ENCODE data around the gene AHSP. TPM values are rescaled to one million over a fixed set of nuclear protein-coding genes. Genes with fewer than 3 reads are reported as not detected.
A peak's percentile ranks its signal among the peaks of the same experiment; 100 is the strongest.
"Not testable (repeated sequence)": the region's sequence is repeated elsewhere in the genome, so short reads cannot be mapped to it uniquely, and the experiment has no call there.

AHSP gene
- total RNA-seq, 4 donors from 2014 or later, result not detected

DNA sequence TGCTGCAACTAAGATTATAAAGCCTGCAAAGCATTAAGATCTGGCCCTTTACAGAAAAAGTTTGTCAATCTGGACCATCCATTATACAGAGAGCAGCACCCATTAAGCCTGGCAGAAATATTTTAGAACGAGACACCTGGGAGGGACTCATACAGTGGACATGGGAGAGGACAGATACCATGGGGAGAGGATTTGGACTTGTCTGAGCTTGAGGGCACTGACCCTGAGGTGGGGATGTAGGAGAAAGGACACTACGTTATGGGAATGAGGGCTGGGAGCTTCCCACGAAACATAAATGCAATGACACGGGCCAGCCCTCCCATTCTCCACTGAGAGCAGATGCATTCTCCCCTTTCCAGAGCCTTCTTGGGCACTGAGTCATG is 25.7 kb upstream of the AHSP start:
- TF ChIP-seq EP300 (IDR thresholded peaks at IDR 0.05), result no peak
- TF ChIP-seq POLR2A (IDR thresholded peaks at IDR 0.05), result no peak
- TF ChIP-seq, protein P1, sequence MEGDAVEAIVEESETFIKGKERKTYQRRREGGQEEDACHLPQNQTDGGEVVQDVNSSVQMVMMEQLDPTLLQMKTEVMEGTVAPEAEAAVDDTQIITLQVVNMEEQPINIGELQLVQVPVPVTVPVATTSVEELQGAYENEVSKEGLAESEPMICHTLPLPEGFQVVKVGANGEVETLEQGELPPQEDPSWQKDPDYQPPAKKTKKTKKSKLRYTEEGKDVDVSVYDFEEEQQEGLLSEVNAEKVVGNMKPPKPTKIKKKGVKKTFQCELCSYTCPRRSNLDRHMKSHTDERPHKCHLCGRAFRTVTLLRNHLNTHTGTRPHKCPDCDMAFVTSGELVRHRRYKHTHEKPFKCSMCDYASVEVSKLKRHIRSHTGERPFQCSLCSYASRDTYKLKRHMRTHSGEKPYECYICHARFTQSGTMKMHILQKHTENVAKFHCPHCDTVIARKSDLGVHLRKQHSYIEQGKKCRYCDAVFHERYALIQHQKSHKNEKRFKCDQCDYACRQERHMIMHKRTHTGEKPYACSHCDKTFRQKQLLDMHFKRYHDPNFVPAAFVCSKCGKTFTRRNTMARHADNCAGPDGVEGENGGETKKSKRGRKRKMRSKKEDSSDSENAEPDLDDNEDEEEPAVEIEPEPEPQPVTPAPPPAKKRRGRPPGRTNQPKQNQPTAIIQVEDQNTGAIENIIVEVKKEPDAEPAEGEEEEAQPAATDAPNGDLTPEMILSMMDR (IDR thresholded peaks at IDR 0.05), result no peak
- H3K27ac ChIP-seq, result no peak overlapping the region
- no peak for DNase-seq (ENCODE audit: low spot score in 2 of 2)
- no peaks in the 10 kb centered on the region for H3K9me3 ChIP-seq
- H3K4me1 ChIP-seq, result peaks cover 0 to 45% (median 6%) of the 10 kb centered on the region in 4 donors
- whole genome bisulfite sequencing, 2 donors, result 56 to 76% methylated on average over 4 of the region's 4 CpGs
- H3K27me3 ChIP-seq, result no peaks in the 10 kb centered on the region
- H3K4me3 ChIP-seq, result no peak overlapping the region
- peaks cover 0 to 57% (median 0%) of the 10 kb centered on the region in 3 donors for H3K36me3 ChIP-seq

DNA sequence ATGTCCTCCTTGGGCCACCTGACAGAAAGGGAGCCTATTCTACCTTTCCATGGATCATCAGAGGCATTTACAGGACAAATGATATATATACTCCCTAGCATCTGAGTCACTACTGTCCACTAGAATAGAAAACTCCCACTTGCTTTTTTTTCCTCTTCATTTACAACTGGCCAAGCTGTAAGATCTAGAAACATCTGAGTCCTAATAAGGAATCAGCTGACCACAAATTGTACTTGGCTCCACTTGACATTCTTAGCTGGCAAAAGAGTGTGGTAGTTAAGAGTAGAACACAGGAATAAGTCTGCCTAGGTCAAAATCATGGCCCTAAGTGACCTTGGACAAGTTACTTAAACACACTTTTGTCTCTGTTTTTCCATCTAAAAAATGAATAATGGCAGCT is 24.7 kb upstream of the AHSP start:
- TF ChIP-seq, protein P1 (IDR thresholded peaks at IDR 0.05), result no peak
- no peak for TF ChIP-seq POLR2A (IDR thresholded peaks at IDR 0.05)
- TF ChIP-seq EP300 (IDR thresholded peaks at IDR 0.05), result no peak
- Histone ChIP-seq H3K36me3 (peaks cover 0 to 47% (median 0%) of the 10 kb centered on the region in 3 donors), H3K27ac (no peak overlapping the region), H3K27me3 (no peaks in the 10 kb centered on the region), H3K4me3 (no peak overlapping the region), H3K9me3 (no peaks in the 10 kb centered on the region), H3K4me1 (peaks cover 0 to 53% (median 14%) of the 10 kb centered on the region in 4 donors)
- DNase-seq (ENCODE audit: low spot score in 2 of 2), result no peak

DNA sequence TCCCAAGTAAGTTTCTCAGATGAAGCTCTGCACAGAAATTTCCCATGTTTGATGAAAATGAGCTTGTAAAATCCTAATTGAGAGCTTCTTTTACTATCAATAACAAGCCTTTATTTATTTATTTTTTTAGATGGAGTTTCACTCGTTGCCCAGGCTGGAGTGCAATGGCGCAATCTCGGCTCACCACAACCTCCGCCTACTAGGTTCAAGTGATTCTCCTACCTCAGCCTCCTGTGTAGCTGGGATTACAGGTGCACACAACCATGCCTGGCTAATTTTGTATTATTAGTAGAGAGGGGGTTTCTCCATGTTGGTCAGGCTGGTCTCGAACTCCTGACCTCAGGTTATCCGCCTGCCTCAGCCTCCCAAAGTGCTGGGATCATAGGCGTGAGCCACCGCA is 24.1 kb upstream of the AHSP start:
- H3K4me1 ChIP-seq, result peaks cover 0 to 53% (median 14%) of the 10 kb centered on the region in 4 donors
- not testable (repeated sequence) for H3K9me3 ChIP-seq; DNase-seq (ENCODE audit: low spot score in 2 of 2); H3K27ac ChIP-seq; H3K27me3 ChIP-seq; H3K4me3 ChIP-seq
- 86 to 92% methylated on average over 8 of the region's 8 CpGs for WGBS, 2 donors
- H3K36me3 ChIP-seq, result peaks cover 0 to 41% (median 0%) of the 10 kb centered on the region in 3 donors

DNA sequence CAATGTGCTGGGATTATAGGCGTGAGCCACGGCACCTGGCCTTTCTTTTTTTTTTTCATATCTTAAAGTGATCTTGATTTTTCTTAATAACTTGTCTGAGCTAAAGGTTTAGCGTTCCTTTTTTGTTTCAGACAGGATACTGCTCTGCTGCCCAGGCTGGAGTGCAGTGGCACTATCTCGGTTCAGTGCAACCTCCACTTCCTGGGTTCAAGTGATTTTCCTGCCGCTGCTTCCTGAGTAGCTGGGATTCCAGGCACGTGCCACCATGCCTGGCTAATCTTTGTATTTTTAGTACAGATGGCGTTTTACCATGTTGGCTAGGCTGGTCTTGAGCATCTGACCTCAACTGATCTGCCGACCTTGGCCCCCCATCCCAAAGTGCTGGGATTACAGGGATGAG is 23.5 kb upstream of the AHSP start:
- no peak for DNase-seq (ENCODE audit: low spot score in 2 of 2)
- H3K4me3 ChIP-seq, result no peak overlapping the region
- 68 to 77% methylated on average over 8 of the region's 8 CpGs for WGBS, 2 donors
- H3K27me3 ChIP-seq, result no peaks in the 10 kb centered on the region
- TF ChIP-seq EP300 (IDR thresholded peaks at IDR 0.05), result no peak
- TF ChIP-seq POLR2A (IDR thresholded peaks at IDR 0.05), result no peak
- TF ChIP-seq, protein P1 (IDR thresholded peaks at IDR 0.05), result no peak
- no peaks in the 10 kb centered on the region for H3K9me3 ChIP-seq
- H3K36me3 ChIP-seq, result peaks cover 0 to 35% (median 0%) of the 10 kb centered on the region in 3 donors
- H3K27ac ChIP-seq, result no peak overlapping the region
- H3K4me1 ChIP-seq, result peaks cover 0 to 57% (median 14%) of the 10 kb centered on the region in 4 donors

DNA sequence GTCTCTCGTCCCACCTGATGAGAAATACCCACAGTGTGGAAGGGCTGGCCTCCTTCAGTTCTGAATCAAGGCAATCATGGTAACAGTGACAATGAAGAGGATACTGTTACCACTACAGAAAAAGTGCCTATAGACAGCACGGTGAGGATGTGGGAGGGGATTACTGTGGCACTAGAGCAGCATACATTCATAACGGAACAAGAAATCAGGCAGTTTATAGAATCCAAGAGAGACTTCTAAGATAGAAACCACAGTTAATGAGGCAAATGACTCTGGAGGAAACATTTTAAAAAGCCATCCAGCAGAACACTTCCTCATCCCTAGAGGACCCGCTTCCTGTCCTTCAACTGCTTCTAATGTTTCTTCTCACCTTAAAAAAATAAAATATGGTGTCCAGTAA is 22.2 kb upstream of the AHSP start:
- no peak for DNase-seq (ENCODE audit: low spot score in 2 of 2)
- no peak overlapping the region for H3K4me3 ChIP-seq
- 66 to 69% methylated on average over 4 of the region's 4 CpGs for WGBS, 2 donors
- H3K27me3 ChIP-seq, result no peaks in the 10 kb centered on the region
- TF ChIP-seq EP300 (IDR thresholded peaks at IDR 0.05) (no peak), POLR2A (IDR thresholded peaks at IDR 0.05) (no peak)
- TF ChIP-seq, protein P1 (IDR thresholded peaks at IDR 0.05), result no peak
- peaks cover 0 to 22% (median 0%) of the 10 kb centered on the region in 3 donors for H3K36me3 ChIP-seq
- H3K9me3 ChIP-seq, result no peaks in the 10 kb centered on the region
- H3K27ac ChIP-seq, result no peak overlapping the region
- peaks cover 0 to 70% (median 23%) of the 10 kb centered on the region in 4 donors for H3K4me1 ChIP-seq

DNA sequence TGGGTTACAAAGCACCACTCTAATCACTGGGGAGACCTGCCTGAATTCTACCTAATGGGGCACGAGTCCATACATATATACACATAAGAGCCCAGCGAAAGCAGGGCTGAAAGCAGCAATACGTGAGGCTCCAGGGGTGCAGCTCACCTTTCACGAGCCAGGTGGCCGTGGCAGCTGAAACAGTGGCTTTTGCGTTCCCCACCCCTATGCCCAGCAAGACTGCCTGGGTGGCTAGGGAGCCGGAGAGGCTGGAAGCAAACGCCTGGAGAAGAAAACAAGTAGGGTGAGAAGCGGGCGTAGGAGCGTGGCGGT is 20.1 kb upstream of the AHSP start:
- TF ChIP-seq EP300 (IDR thresholded peaks at IDR 0.05) (no peak), POLR2A (IDR thresholded peaks at IDR 0.05) (no peak)
- TF ChIP-seq, protein P1 (IDR thresholded peaks at IDR 0.05), result no peak
- no peaks in the 10 kb centered on the region for H3K27me3 ChIP-seq
- no peaks in the 10 kb centered on the region for H3K9me3 ChIP-seq
- WGBS, 2 donors, result 1 to 2% methylated on average over 12 of the region's 12 CpGs
- peaks cover 0 to 20% (median 0%) of the 10 kb centered on the region in 3 donors for H3K36me3 ChIP-seq
- H3K4me1 ChIP-seq, result peaks cover 0 to 62% (median 23%) of the 10 kb centered on the region in 4 donors
- DNase-seq (ENCODE audit: low spot score in 2 of 2), result no peak
- peak overlapping the region; percentile 93 to 100 (median 98) for H3K4me3 ChIP-seq
- H3K27ac ChIP-seq, result peak overlapping the region; percentile 90 to 97 (median 96)
